Heart right ventricle (tissue), 16 donors: Measurements from ENCODE around the gene FAM89A. TPM values are rescaled to one million over a fixed set of nuclear protein-coding genes. Genes with fewer than 3 reads are reported as not detected.
"Not testable (repeated sequence)": the region's sequence is repeated elsewhere in the genome, so short reads cannot be mapped to it uniquely, and the experiment has no call there.

Experiments
- ATAC-seq, 8 donors: fragments of 200-7000 bp; cut with Tn5 transposase; one replicate each; pipeline ENCODE4 v1.9.1; 2020; ENCODE audit warnings: mild to moderate bottlenecking in 8 of 8, moderate library complexity in 8 of 8, moderate number of reproducible peaks in 1 of 8
- DNase-seq, 2 donors: peaks; one replicate each; pipeline ENCODE4 v3.0.0-alpha.2; 2020
- H3K27ac ChIP-seq, 10 donors: fragments of 200-600 bp; sonication (generic) in 2 of 10; one replicate each; pipeline versions ENCODE4 v1.5.0 to v1.8.0; 2020 to 2022; ENCODE audit warnings: mild to moderate bottlenecking in 3 of 10
- H3K27me3 ChIP-seq, 7 donors: fragments of 200-600 bp; one replicate each; pipeline ENCODE4 v1.8.0; 2021 to 2022; ENCODE audit warnings: mild to moderate bottlenecking in 2 of 7
- H3K36me3 ChIP-seq, 9 donors: fragments of 200-600 bp; sonication (generic) in 1 of 9; one replicate each; pipeline versions ENCODE4 v1.5.0 to v1.8.0; 2020 to 2022; ENCODE audit warnings: mild to moderate bottlenecking in 2 of 9
- H3K4me1 ChIP-seq, 9 donors: fragments of 200-600 bp; sonication (generic) in 1 of 9; one replicate each; pipeline versions ENCODE4 v1.5.0 to v1.8.0; 2020 to 2022; ENCODE audit warnings: mild to moderate bottlenecking in 4 of 9
- H3K4me3 ChIP-seq, 10 donors: fragments of 200-600 bp; sonication (generic) in 2 of 10; one replicate each; pipeline versions ENCODE4 v1.5.0 to v1.8.0; 2020 to 2022; ENCODE audit warnings: mild to moderate bottlenecking in 7 of 10, moderate library complexity in 2 of 10
- H3K9me3 ChIP-seq, 11 donors: fragments of 200-600 bp in 10 of 11; sonication (generic) in 2 of 11; one replicate each; pipeline versions ENCODE4 v1.5.0 to v1.8.0; 2013 to 2022; ENCODE audit warnings: mild to moderate bottlenecking in 2 of 11, control low read depth in 1 of 11, moderate library complexity in 1 of 11
- WGBS, 2 donors: extraction: QIAGEN DNeasy Blood & Tissue Kit; methylation state at CpG; one replicate each; pipeline ENCODE4 v1.1.7; 2013; ENCODE audit warnings: inconsistent platforms in 1 of 2; 5-methylcytosine and 5-hydroxymethylcytosine counted together
- intact Hi-C, 10 donors: fragments of 100-400 bp; cut with DNase I; formaldehyde crosslinking; loops; one replicate each; pipeline versions ENCODE4 v1.11.1 to v1.14.2; 2022
- polyA plus RNA-seq, 2 donors: library from polyadenylated mRNA; stranded (reverse); fragments of 200-250 nt; gene quantifications; one replicate each; pipeline ENCODE4 v1.2.3, GENCODE V29; 2013
- total RNA-seq, 10 donors: library from RNA; stranded (reverse); fragmentation: NEBNext Ultra II Directional in 3 of 10; extraction: Animal tissue kit (Norgen Biotek cat#: 25700) in 3 of 10; gene quantifications; one replicate each; pipeline versions ENCODE4 v1.2.1 to v1.2.4, GENCODE V29; 2021 to 2023
- TF ChIP-seq, protein P1 (sequence below), 9 donors: fragments of 200-600 bp; sonication (generic) in 2 of 9; IDR thresholded peaks; one replicate each; pipeline versions ENCODE4 v1.5.0 to v1.8.0; 2021 to 2022; ENCODE audit warnings: antibody characterized with exemption in 9 of 9, mild to moderate bottlenecking in 5 of 9, moderate library complexity in 1 of 9
- donor health status: Arrhythmogenic right ventricular cardiomyopathy.
- donor health status: ischemic (EF 13 %, LVEDD 7.1; RV severe dilation, severe dysfunction).
- donor health status: healthy with polysubstance abuse.
- donor health status: DM: no; HTN: yes; CAD: no.
- donor health status: DM: no; HTN: no; CAD: no.
- donor health status: ischemic (EF 25% LVEDD 6.9; RV normal size, moderate dysfunction).
- donor health status: ischemic (EF 25% LVEDD 5.7; RV mildly dilated, moderate dysfunction).
- donor health status: healthy.
- donor health status: DM: yes; HTN: yes; CAD: no.
- donor health status: Ischemic cardiomyopathy.
- donor health status: ischemic (EF 35%, LVEDD 5.7; RV mildly dilated, moderate dysfunction).
- donor health status: nonischemic (EF 11% LVEDD 7.7; RV severe dilation, severe dysfunction).
- donor health status: DM: yes; HTN: yes; CAD: no.
- donor health status: PGD.
- donor health status: ischemic (EF 29% LVEDD 5.4; RV normal size, mild dysfunction).
- donor health status: nonischemic (EF 23%, LVEDD 6.1; RV moderate dilation, normal function).

The FAM89A gene
- total and polyA plus RNA-seq, 12 donors: 4.1 to 14.3 (median 5.3) TPM

DNA sequence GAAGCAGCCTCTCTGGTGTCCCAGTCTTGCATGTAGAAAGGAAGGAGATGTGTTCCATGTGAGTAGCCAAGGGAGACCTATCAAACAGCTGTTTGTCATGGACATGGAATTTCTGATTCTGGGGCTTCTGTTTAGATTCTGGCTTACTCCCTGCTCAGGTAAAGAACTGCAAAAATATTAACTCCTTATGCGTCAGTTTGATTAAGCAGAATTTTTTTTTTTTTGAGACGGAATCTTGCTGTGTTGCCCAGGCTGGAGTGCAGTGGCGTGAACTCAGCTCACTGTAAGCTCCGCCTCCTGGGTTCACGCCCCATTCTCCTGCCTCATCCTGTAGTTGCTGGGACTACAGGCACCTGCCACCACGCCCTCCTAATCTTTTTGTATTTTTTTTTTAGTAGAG lies 54.3 kb downstream of the FAM89A start:
- no peaks in the 10 kb centered on the region for H3K27me3 ChIP-seq
- ATAC-seq (no peak), DNase-seq (no peak)
- TF ChIP-seq, protein P1, sequence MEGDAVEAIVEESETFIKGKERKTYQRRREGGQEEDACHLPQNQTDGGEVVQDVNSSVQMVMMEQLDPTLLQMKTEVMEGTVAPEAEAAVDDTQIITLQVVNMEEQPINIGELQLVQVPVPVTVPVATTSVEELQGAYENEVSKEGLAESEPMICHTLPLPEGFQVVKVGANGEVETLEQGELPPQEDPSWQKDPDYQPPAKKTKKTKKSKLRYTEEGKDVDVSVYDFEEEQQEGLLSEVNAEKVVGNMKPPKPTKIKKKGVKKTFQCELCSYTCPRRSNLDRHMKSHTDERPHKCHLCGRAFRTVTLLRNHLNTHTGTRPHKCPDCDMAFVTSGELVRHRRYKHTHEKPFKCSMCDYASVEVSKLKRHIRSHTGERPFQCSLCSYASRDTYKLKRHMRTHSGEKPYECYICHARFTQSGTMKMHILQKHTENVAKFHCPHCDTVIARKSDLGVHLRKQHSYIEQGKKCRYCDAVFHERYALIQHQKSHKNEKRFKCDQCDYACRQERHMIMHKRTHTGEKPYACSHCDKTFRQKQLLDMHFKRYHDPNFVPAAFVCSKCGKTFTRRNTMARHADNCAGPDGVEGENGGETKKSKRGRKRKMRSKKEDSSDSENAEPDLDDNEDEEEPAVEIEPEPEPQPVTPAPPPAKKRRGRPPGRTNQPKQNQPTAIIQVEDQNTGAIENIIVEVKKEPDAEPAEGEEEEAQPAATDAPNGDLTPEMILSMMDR (IDR thresholded peaks at IDR 0.05): no peak
- intact Hi-C loops: loop anchor here in 1 of 10 donors (10.0 kb wide), 1 partner anchor 181 kb away; no protein-coding TSS in a partner anchor
- WGBS, 2 donors: 97% methylated on average over 6 of the region's 6 CpGs
- H3K27ac ChIP-seq: no peak overlapping the region
- peaks cover 0 to 3% (median 0%) of the 10 kb centered on the region in 9 donors for H3K4me1 ChIP-seq
- H3K36me3 ChIP-seq: peaks cover 0 to 66% (median 6%) of the 10 kb centered on the region in 9 donors
- H3K4me3 ChIP-seq: no peak overlapping the region
- no peaks in the 10 kb centered on the region for H3K9me3 ChIP-seq

DNA sequence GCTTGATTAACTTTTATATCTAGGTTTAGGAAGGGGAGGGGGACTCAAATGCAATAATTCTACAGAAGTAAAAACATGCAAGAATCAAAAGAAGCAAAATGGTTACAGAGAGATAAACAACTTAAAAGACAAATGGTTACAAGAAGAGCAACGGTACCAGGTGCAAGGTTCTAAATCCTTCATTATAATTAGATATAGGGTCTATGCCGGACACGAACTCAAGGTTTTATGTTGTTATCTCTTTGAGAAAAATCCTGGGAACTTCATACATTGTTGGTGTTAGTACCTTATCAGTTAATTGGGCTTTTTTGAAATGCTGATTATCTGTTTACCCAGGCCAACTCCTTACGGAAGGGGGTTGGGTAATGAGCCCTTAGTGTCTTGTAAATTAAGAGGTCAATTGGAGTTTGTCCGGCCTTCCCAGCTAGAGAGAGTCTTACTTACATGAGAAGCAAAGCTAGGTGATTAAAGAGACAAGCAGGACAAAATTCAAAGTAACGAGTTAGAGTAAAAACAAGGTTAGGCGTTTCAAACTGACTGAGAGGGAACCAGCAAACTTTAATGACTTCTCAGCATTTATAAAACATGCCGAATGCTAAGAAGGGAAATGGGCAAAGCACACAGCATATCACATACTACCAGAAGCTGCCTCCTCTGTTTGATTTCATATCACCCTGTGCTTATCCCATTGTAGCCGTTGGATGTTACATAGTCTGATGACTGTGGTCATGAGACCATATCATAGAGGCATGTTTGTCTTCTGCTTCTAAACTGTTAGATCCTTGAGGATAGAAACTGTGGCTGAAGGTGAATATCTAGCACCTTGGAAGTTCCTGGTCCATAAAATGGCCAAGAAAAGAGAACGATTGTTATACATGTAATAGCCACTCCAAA lies 55.2 kb downstream of the FAM89A start:
- not testable (repeated sequence) for H3K4me3 ChIP-seq, H3K27ac ChIP-seq, H3K27me3 ChIP-seq, H3K9me3 ChIP-seq, ATAC-seq, DNase-seq
- Histone ChIP-seq H3K36me3 (peaks cover 0 to 58% (median 0%) of the 10 kb centered on the region in 9 donors), H3K4me1 (peaks cover 0 to 10% (median 6%) of the 10 kb centered on the region in 9 donors)
- intact Hi-C loops: loop anchor here in 1 of 10 donors (10.0 kb wide), 1 partner anchor 180 kb away; no protein-coding TSS in a partner anchor
- 69 to 74% methylated on average over 10 of the region's 10 CpGs for WGBS, 2 donors

DNA sequence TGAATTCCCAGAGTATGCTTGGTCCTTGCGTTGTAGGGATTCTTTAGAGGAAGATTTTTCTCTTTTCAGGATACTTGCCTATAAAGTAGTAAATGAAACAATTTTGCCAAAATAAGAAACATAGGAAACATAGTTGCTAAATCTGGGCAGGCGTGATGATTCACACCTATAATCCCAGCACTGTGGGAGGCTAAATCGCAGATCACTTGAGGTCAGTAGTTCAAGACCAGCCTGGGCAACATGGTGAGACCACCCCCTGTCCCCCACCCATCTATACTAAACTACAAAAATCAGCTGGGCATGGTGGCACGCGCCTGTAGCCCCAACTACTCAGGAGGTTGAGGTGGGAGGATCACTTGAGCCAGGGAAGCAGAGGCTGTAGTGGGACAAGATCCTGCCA lies 56.2 kb downstream of the FAM89A start:
- intact Hi-C loops: loop anchor here in 1 of 10 donors (10.0 kb wide), 1 partner anchor 179 kb away; no protein-coding TSS in a partner anchor
- DNase-seq (no peak), ATAC-seq (no peak)
- no peak overlapping the region for H3K4me3 ChIP-seq
- H3K4me1 ChIP-seq: peaks cover 4 to 17% (median 12%) of the 10 kb centered on the region in 9 donors
- H3K9me3 ChIP-seq: no peaks in the 10 kb centered on the region
- H3K27me3 ChIP-seq: no peaks in the 10 kb centered on the region
- WGBS, 2 donors: 85 to 86% methylated on average over 5 of the region's 5 CpGs
- peaks cover 0 to 47% (median 0%) of the 10 kb centered on the region in 9 donors for H3K36me3 ChIP-seq
- no peak overlapping the region for H3K27ac ChIP-seq
- TF ChIP-seq, protein P1 (IDR thresholded peaks at IDR 0.05): no peak

DNA sequence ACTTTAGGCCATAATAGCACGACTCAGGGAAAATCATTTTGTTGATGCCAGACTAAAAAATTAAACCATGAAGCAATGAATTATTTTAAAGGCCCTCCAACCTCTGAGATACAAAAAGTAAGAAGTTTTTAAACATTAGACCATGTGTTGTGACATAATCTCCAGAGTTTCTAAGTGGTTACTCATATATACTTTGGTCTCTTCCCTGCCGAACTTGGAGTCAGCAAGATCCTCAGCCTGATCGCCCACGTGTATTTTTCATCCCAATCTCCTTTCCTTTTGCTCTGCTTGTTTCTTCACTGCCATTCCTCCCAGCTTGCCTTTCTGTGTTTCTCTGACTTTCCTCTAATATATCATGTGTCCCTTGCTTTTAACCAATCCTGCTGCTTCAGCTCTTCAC lies 57.4 kb downstream of the FAM89A start:
- 79 to 90% methylated on average over 4 of the region's 4 CpGs for WGBS, 2 donors
- peaks cover 0 to 42% (median 0%) of the 10 kb centered on the region in 9 donors for H3K36me3 ChIP-seq
- no peaks in the 10 kb centered on the region for H3K9me3 ChIP-seq
- no peak overlapping the region for H3K27ac ChIP-seq
- intact Hi-C loops: loop anchor here in 1 of 10 donors (10.0 kb wide), 1 partner anchor 178 kb away; no protein-coding TSS in a partner anchor
- no peak for ATAC-seq
- peaks cover 5 to 20% (median 15%) of the 10 kb centered on the region in 9 donors for H3K4me1 ChIP-seq
- DNase-seq: no peak
- TF ChIP-seq, protein P1 (IDR thresholded peaks at IDR 0.05): no peak
- H3K27me3 ChIP-seq: no peaks in the 10 kb centered on the region
- no peak overlapping the region for H3K4me3 ChIP-seq
